ENCODE data around the gene TRIM8. TPM values are rescaled to one million over a fixed set of nuclear protein-coding genes. Genes with fewer than 3 reads are reported as not detected.

TRIM8 gene
- total RNA-seq, 1 experiment from 2014 or later, result 58.1 TPM

GRCh38 chr10:102632394-102633111 lies 11.7 kb upstream of the TRIM8 start:
- peak; percentile 39 for DNase-seq (ENCODE audit: low read depth)

GRCh38 chr10:102633287-102633686 lies 11.0 kb upstream of the TRIM8 start:
- DNase-seq (ENCODE audit: low read depth), result peak; percentile 68

- DNase-seq (ENCODE audit: low read depth), result no peak
Measured at GRCh38 chr10:102633848-102634247, 10.4 kb upstream of the TRIM8 start.

DNA sequence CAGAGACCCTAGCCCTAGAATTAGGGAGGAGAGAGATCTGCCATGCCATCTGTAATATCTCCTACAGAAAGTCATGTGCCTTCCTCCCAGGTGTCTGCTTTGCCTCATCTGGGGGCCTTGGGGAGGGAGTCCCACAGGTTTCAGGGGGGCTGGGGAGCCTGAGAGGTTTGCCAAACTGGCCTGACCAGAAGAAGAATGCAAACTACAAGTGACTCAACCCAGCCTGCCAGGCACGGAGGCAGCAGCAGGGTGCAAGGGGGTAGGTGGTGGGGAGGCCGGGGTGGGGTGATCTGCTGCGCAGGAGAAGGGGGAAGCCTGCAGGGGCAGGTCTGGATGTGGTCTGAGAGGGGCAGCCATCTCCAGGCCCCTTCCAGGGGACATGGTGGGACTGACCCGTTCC lies 9.6 kb upstream of the TRIM8 start:
- no peak for DNase-seq (ENCODE audit: low read depth)

- DNase-seq (ENCODE audit: low read depth), result no peak
Measured at GRCh38 chr10:102635377-102635776, 8.9 kb upstream of the TRIM8 start.

DNA sequence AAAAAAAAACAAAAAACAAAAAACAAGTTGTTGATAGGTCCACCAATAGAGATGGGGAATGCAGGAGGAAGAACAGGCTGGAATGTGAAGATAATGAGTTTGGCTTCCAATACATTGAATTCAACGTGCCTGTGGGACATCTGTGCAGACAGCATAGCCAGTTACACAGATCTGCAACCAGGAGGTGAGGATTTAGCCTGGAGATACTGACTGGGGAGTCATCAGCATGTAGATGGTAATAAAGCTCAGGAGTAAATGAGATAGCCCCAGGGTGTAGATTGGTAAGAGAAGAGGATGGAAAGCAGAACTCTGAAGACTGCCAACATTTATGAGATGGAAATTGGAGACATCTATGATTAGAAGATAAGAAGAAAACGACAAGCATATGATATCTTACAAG lies 4.7 kb upstream of the TRIM8 start:
- peak; percentile 52 for DNase-seq (ENCODE audit: low read depth)

GRCh38 chr10:102641402-102641801 lies 2.9 kb upstream of the TRIM8 start:
- no peak for DNase-seq (ENCODE audit: low read depth)

DNA sequence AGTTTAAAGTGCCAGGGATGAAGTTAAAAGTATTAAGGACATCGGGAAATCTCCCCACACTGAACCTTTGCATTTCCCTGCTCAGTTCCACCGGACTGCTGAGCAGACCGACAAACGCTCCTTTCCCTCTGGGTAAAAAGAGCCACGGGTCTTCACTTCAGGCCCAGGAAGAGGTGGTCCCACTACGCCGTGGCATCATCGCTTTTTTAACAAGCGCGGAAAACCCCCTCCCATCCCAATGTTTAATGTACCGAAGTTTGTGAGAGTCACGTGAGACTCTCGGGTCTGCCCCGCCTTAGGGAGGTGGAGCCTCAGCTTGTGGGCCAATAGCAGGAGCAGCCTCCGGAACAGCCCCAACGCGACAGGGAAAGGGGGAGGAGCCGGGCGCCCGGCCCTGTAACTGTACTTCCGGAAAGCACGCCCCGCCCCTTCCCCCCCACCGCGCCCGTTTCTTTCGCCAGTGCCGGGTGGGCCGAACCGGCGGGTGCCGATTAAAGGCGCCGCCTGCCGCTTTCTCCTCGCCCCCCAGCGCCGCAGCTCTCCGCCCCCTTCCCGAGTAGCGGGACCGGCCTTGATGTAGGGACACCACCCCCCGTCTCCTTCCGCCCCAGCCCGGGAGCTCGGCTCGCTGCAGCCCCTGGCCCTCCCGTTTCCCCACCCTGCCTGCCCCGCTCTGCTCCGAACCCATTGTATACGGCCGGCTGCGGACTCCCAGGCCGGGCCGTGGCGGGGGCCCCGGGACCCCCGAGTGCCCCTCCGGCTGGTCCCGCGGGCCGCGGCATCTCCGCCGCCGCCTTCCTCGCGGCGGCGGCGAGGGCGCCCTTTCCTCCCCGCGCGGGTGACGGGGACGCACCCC lies 2.2 kb upstream of the TRIM8 start:
- peak; percentile 94 for DNase-seq (ENCODE audit: low read depth)

DNA sequence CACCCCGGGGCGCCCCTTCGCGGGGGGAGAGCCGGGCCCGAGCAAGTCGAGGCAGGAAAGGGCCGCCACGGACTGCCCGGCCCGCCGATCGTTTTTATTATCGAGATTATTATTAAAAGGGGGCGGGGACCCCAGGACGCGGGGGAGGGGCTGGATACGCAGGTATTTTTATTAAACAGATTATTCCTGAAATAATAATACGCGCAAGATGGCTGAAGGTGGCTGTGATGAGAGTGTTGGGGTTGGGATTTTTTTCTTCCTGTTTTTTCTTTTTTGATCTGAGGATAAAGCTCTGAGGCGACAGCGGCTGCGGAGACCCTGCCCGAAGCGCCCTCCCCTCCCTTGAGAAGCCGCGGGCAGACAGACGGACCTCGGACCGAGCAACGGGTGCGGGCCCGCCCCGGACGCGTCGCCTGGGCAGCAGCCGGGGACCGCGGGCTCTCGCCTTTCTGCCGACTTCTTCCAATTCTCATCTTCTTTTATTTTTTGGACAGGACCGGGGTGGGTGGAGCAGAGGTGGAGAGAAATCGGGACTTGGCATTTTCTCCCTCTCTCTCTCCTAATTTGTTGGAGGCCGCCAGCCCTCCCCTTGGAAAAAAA lies 1.4 kb upstream of the TRIM8 start:
- DNase-seq (ENCODE audit: low read depth), result peak; percentile 61

DNA sequence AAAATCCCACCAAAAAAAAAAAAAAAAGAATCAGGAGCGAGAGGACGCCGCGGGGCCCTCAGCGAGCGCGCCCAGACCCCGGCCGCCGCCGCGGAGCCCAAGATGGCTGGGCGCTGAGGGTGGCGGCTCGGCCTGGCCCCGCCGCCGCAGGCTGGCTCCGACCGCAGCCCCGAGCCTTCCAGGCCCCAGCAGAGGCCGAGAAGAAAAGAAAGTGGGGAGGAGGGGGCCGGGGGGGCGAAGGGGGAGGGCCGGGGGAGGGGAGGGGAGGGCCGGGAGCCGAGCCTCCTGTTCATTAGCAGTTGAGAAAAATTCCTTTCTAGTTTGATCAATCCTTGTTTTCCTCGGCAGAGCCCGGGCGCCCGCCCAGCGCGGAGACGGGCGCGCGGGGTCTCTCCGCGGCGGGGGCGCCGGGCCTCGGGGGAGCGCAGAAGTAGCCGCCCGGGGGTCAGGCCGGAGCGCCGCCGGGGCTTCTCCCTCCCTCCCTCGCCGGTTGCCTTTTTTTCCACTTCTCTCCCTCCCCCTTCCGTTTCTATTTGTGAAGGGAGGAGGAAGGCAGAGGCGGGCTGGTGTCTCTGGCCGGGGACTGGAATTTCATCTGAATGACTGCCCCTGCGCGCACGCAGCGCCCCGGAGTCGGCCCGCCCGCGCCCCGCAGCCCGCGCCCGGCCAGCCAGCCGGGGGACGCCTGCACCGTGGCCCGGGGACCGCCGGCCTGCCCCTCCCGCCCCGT lies 778 bp upstream of the TRIM8 start:
- peak; percentile 81 for DNase-seq (ENCODE audit: low read depth)

GRCh38 chr10:102644646-102645387 lies 538 bp downstream of the TRIM8 start:
- peak; percentile 81 for DNase-seq (ENCODE audit: low read depth)

- DNase-seq (ENCODE audit: low read depth), result peak; percentile 79
Measured at GRCh38 chr10:102645388-102645740, 1.1 kb downstream of the TRIM8 start.

DNA sequence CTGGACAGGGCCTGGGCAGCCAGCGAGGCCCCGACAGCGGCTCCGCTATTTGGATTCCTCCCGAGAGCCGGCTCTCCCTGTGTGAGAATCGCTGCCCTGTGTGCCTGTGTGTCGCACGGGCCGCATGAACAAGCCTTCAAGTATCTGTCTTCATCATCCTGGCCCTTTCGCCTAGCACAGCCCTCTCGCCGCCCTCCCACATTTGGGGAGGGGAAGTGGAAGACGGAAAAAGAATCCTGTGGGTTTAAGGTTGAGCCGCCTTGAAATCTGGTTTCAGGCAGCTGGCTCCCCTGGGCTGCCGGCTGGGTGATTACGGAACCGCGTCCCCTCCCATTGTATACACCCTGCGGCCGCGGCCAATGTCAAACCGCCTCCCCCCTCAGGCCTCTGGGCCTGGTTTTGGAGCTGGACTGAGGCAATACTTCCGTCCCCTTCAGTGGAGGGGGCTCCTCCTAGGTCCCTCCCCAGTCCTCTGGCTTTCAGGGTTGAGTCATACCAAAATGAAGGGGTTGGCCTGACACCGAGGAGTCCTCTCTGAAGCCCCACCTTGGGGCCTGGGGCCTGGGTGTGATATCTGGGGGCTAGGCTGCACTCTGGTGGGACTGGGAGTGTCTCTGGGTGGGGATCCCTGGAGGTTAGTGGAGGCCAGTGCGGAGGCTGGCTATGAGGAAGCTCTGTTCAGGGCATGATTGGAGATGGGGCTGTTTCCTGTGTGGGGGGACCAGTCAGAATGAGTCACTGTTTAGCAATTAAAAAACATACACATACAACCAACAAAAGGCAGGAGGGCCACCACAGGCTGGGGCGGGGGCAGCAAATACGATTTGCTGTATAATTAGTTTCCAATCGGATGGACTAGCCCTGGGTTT lies 1.7 kb downstream of the TRIM8 start:
- peak; percentile 92 for DNase-seq (ENCODE audit: low read depth)

GRCh38 chr10:102646610-102647442 lies 2.5 kb downstream of the TRIM8 start:
- no peak for DNase-seq (ENCODE audit: low read depth)

GRCh38 chr10:102647443-102648268 lies 3.4 kb downstream of the TRIM8 start:
- no peak for DNase-seq (ENCODE audit: low read depth)

DNA sequence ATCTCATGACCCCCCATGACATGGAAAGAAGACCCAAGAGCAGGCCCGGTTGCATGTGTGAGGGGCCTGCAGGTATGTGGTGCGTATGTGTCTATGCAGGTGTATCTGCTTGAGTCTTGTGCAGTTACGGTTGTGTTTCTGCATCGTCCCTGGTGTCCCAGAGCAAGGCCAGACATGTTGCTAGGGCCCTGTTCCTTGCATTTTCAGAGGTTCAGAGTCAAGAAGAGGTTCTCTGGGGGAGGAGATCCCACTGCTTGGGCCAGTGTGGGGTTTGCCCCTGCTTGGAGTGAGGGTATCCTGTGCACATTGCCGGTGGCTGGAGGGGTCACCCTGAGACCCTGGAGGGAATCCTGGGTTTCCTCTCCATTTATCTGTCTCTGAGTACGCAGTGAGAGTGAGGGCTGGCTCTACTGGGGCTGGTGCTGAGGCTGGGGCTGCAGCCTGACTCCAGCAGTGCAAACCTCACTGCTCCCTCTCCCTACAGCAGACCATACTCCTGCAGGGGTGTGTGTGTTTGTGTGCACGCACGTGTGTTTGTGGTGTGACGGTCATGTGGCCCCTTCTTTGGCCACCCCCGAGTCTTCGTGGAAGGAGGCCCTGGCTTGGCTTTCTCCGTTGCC lies 4.1 kb downstream of the TRIM8 start:
- no peak for DNase-seq (ENCODE audit: low read depth)

GRCh38 chr10:102648889-102649796 lies 4.9 kb downstream of the TRIM8 start:
- no peak for DNase-seq (ENCODE audit: low read depth)

All from M059J (cell line).